Left hindlimb (tissue), 1 donor: ENCODE measurements around the gene TLCD2.
"Not testable (repeated sequence)": the region's sequence is repeated elsewhere in the genome, so short reads cannot be mapped to it uniquely, and the experiment has no call there.

Source experiments
- DNase-seq: peaks from one replicate; pipeline ENCODE4 v3.0.0-alpha.2; 2018

TLCD2 gene

DNA sequence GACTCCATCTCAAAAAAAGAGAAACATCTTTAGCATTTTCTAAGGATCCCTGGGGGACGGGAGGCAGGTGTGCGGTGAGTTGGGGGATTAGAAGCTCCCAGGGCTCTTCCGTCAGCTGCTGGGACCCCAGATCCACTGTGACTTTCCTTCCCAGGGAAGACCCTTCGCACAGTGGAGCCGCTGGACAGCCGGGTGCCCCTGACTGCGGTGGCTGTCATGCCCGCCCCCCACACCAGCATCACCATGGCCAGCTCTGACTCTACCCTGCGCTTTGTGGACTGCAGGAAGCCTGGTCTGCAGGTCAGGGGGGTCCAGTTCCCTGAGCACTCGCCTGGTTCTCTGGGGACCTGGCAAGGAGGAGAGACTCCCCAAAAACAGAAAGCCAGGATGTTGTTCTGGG lies 25.2 kb upstream of the TLCD2 start:
- no peak for DNase-seq

DNA sequence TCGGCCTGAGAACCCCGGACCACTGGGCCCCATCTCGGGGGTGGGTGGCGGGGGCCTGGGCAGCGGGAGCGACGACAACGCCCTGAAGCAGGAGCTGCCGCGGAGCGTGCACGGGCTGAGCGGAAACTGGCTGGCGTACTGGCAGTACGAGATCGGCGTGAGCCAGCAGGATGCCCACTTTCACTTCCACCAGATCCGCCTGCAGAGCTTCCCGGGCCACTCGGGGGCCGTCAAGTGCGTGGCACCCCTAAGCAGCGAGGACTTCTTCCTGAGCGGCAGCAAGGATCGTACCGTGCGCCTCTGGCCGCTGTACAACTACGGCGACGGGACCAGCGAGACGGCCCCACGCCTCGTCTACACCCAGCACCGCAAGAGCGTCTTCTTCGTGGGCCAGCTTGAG lies 23.6 kb upstream of the TLCD2 start:
- DNase-seq: no peak

DNA sequence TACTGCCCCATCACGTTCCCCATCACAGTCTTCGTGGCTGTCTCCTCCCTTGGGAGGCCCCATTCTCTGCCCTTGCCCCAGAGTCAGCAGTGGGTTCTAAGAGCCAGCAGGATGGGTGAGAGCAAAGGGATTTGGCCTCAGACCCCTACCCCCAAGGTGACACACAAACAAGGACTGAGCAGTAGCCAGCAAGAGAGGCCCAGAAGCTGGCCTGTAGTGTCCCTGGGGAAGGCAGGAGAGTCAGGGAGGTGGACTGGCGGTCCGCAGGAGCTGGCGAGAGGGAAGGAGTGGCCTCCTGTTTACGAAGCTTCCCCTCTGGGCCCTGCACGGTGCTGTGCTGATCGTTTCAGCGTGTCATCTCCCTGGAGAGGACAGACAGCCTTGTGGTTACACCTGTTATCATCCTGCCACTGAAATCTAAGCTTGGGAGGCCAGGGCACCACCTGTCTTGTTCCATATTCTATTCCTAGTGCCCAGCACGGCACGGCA lies 22.7 kb upstream of the TLCD2 start:
- DNase-seq: no peak

DNA sequence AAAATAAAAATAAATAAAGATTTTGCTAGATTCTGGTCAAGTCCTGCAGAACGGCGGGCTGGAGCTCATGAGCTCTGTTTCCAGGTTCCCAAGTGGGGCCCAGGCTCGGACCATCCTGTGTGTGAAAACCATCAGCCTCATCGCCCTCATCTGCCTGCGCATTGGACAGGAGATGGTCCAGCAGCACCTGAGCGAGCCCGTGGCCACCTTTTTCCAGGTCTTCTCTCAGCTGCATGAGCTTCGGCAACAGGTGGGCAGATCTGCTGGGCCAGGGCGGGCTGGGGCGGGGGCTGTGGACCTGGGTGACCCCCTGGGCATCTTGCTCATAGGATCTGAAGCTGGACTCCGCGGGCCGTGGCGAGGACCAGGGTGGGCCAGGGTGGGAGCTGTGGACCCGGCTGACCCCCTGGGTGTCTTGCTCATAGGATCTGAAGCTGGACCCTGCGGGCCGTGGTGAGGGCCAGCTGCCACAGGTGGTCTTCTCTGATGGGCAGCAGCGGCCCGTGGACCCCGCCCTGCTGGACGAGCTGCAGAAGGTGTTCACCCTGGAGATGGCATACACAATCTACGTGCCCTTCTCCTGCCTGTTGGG lies 22.2 kb upstream of the TLCD2 start:
- DNase-seq: no peak

DNA sequence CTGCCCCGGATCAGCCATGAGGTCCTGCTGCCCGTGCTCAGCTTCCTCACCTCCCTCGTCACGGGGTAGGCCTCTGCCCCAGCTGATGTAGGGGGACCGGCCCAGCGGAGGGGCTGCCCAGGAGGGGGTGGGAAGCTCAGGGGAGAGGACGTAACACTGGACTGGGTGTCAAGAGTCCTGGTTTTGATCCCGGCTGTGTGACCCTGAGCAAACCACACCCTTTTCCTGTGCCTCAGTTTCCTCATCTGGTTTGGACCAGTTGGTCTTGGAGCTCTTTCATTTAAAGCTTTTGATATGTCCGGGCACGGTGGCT lies 21.0 kb upstream of the TLCD2 start:
- DNase-seq: no peak

DNA sequence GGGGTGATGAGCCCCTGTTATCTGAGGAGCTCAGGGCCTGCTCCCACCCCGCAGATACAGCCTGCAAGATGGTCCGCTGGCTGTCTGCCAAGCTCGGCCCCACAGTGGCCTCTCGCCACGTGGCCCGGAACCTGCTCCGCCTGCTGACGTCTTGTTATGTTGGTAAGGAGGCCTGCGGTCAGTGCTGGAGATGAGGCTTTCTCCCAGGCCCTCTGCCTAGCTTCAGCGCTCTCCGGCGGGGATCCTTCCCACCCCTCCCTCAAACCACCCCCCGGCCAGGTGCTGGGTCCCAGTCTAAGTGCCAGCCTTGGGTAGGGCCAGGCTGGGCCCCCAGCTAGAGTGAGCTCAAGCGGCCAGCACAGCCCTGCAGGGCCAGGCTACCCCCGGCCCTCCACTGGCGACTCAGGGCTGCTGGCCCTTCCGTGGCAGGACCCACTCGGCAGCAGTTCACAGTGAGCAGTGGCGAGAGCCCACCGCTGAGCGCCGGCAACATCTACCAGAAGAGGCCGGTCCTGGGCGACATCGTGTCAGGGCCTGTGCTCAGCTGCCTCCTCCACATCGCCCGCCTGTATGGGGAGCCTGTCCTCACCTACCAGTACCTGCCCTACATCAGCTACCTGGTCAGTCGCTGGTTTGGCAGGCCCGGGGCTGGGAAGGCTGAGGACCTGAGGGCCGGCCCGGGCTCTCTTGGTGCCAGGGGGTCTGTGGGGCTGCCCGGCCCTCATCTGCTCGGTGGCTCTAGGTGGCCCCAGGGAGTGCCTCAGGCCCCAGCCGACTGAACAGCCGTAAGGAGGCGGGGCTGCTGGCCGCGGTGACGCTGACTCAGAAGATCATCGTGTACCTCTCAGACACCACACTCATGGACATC lies 20.4 kb upstream of the TLCD2 start:
- DNase-seq: peak; percentile 79

DNA sequence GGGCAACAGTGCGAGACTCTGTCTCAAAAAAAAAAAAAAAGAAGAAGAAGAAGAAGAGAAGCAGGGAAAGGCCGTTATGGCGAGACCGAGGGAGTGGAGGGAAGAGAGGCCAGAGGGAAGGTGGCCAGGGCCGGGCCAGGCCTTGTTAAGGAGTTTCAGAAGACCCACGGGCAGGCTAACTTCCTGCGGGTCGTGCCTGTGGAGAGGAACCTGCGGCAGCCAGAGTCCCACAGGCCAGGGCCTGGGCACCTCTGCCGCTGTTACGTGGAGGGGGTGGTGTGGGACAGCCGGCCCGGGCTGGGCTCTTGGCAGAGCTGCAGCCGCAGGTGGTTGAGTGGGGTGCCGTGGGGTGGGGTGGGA lies 19.8 kb upstream of the TLCD2 start:
- no peak for DNase-seq

DNA sequence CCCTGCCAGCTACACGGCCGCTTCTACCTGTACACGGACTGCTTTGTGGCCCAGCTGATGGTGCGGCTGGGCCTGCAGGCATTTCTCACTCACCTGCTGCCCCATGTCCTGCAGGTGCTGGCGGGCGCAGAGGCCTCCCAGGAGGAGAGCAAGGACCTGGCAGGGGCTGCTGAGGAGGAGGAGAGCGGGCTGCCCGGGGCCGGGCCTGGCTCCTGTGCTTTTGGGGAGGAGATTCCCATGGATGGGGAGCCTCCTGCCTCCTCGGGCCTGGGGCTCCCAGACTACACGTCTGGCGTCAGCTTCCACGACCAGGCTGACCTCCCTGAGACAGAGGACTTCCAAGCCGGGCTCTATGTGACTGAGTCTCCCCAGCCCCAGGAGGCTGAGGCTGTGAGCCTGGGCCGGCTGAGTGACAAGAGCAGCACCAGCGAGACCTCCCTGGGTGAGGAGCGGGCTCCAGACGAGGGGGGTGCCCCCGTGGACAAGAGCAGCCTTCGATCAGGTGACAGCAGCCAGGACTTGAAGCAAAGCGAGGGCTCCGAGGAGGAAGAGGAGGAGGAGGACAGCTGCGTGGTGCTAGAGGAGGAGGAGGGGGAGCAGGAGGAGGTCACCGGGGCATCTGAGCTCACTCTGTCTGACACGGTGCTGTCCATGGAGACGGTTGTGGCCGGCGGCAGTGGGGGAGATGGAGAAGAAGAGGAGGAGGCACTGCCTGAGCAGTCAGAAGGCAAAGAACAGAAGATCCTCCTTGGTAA lies 17.9 kb upstream of the TLCD2 start:
- DNase-seq: no peak

DNA sequence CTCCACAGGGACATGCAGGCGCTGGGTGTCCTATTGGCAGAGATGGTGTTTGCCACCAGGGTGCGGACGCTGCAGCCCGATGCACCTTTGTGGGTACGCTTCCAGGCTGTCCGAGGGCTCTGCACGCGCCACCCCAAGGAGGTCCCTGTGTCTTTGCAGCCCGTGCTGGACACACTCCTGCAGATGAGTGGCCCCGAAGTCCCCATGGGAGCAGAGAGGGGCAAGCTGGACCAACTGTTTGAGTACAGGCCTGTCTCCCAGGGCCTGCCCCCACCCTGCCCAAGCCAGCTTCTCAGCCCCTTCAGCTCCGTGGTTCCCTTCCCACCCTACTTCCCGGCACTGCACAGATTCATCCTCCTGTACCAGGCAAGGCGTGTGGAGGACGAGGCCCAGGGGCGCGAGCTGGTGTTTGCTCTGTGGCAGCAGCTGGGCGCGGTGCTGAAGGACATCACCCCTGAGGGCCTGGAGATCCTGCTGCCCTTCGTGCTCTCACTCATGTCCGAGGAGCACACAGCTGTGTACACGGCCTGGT lies 17.1 kb upstream of the TLCD2 start:
- peak; percentile 27 for DNase-seq

DNA sequence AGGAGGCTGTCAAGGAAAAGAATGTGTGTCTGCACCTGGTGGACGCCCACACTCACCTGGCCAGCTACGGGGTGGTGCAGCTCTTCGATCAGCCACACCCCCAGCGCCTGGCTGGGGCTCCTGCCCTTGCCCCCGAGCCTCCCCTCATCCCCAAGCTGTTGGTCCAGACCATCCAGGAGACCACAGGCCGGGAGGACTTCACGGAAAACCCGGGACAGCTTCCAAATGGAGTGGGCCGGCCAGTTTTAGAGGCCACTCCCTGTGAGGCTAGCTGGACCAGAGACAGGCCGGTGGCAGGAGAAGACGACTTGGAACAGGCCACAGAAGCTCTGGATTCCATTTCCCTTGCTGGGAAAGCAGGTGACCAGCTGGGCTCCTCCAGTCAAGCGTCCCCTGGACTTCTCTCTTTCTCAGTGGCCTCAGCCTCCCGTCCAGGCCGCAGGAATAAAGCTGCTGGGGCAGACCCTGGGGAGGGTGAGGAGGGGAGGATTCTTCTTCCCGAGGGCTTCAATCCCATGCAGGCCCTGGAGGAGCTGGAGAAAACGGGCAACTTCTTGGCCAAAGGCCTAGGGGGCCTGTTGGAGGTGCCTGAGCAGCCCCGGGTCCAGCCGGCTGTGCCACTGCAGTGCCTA lies 16.6 kb upstream of the TLCD2 start:
- peak; percentile 26 for DNase-seq

DNA sequence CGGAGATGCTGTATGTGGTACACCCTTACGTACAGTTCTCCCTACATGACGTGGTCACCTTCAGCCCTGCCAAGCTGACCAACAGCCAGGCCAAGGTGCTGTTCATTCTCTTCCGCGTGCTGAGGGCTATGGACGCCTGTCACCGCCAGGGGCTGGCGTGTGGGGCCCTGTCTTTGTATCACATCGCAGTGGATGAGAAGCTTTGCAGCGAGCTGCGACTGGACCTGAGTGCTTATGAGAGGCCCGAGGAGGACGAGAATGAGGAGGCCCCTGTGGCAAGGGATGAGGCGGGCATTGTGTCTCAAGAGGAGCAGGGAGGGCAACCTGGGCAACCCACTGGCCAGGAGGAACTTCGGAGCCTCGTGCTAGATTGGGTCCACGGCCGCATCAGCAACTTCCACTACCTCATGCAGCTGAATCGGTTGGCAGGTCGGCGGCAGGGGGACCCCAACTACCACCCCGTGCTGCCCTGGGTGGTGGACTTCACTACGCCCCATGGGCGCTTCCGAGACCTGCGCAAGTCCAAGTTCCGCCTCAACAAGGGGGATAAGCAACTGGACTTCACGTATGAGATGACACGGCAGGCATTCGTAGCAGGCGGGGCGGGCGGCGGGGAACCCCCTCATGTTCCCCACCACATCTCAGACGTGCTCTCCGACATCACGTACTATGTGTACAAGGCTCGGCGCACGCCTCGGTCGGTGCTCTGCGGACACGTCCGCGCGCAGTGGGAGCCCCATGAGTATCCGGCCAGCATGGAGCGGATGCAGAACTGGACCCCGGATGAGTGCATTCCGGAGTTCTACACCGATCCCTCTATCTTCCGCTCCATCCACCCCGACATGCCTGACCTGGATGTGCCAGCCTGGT lies 15.7 kb upstream of the TLCD2 start:
- DNase-seq: peak; percentile 23

DNA sequence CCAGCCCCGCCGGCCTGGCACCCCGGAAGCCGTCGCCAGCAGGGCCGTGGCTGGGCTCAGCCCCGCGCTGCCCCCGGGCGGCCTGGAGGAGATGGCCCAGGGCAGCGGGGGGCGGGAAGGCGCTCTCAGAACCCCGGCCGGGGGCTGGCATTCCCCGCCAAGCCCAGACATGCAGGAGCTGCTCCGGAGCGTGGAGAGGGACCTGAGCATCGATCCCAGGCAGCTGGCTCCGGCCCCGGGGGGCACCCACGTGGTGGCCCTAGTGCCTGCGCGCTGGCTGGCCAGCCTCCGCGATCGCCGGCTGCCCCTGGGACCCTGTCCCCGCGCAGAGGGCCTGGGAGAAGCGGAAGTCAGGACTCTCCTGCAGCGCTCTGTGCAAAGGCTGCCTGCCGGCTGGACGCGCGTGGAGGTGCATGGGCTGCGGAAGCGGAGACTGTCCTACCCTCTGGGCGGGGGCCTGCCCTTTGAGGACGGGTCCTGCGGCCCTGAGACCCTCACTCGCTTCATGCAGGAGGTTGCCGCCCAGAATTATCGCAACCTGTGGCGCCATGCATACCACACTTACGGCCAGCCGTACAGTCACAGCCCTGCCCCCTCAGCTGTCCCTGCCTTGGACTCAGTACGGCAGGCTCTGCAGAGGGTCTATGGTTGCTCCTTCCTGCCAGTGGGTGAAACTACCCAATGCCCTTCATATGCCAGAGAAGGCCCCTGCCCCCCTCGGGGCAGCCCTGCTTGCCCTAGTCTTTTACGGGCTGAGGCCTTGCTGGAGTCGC lies 14.9 kb upstream of the TLCD2 start:
- DNase-seq: no peak

DNA sequence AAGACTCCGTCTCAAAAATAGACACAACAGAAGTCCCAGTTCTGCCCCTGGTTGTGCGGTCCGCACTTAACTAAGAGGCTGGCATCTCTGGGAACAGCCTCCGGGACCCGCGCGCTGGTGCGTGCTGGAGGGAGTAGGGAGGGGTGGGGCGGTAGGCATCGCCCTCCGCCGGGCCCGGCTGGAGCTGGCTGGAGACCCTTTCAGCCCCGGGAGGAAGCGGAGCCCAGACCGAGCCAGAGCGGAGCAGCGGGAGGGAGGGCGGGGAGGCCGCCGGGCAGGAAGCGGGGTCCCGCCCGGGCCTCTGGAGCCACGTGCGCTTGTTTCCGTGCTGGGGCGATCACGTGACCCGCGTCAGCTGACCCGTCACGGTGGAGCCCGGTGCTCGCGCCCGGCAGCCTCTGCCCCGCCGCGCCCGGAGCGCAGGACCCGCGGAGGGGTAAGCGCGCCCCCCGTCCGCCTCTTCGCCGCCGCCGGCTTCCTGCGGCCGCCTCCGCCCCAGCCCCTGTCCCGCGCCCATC lies 14.2 kb upstream of the TLCD2 start, which contains the start of gene WDR81:
WDR81 (plus strand) TSS at position 354 of the 518 bp plus-strand sequence. CDS start 256 bp downstream, outside the sequence.
- peak; percentile 93 for DNase-seq

DNA sequence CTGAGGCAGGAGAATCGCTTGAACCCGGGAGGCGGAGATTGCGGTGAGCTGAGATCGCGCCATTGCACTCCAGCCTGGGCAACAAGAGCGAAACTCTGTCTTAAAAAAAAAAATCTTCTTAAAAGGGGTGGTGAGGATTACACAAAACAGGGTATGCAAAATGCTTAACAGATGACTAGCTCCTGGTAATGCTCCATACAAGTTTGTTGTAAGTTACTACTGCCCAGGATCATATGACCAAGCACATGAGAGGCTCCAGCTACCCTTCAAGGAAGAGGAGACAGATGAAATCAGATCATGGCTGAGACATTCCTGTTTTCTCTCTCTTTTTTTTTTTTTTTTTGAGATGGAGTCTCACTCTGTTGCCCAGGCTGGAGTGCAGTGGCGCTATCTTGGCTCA lies 11.8 kb upstream of the TLCD2 start:
- DNase-seq: not testable (repeated sequence)

DNA sequence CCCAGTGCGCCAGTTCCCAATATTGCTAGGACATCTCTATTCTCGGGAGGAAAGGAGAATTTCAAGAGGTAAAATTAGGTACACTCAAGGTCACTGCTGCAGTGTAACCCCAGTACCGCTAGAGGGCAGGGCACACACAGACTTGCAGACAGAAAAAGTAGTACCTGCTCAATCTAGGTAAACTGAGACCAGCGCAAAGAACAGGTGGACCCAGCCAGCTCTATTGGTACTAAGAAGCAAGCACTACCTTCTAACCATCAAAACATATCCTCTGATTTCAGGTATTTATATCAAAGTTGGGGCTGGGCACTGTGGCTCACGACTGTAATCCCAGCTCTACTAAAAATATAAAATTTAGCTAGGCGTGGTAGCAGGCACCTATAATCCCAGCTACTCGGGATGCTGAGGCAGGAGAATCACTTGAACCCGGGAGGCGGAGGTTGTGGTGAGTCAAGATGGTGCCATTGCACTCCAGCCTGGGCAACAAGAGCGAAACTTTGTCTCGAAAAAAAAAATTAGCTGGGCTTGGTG lies 10.7 kb upstream of the TLCD2 start:
- peak; percentile 56 for DNase-seq

DNA sequence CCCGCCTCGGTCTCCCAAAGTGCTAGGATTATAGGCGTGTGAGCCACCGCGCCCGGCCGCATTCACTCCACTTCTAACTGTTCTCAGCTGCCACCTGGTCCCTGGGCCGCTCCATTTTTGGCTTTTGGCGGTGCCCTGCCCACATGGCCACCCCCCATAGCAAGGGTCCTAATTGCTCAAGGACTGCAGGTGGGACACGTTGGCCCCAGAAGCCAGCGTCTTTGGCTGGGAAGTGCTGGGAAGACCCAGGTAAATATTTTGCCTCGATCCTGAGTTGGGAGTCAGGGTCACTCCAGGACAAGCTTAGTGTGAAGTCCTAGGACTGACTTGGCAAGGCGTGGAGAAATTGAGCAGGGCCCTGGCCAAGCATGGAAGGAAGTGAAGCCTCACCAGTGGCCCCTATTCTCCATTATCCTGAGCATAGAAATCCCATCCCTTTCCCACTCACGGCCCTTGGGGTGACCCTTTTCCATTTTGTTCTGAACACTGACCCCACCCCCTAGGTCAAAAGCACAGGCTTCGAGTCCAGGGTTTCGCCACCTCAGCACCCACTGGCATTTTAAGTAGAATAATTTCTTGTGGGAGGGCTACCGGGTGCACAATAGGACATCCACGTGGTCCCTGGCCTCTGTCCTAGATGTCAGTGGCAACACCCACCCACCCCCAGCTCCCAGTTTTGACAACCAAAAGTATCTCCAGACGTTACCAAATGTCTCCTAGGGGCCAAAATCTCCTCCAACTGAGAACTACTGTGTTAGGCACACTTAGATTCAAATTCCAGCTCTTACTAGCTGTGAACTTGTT lies 8.4 kb upstream of the TLCD2 start:
- no peak for DNase-seq

DNA sequence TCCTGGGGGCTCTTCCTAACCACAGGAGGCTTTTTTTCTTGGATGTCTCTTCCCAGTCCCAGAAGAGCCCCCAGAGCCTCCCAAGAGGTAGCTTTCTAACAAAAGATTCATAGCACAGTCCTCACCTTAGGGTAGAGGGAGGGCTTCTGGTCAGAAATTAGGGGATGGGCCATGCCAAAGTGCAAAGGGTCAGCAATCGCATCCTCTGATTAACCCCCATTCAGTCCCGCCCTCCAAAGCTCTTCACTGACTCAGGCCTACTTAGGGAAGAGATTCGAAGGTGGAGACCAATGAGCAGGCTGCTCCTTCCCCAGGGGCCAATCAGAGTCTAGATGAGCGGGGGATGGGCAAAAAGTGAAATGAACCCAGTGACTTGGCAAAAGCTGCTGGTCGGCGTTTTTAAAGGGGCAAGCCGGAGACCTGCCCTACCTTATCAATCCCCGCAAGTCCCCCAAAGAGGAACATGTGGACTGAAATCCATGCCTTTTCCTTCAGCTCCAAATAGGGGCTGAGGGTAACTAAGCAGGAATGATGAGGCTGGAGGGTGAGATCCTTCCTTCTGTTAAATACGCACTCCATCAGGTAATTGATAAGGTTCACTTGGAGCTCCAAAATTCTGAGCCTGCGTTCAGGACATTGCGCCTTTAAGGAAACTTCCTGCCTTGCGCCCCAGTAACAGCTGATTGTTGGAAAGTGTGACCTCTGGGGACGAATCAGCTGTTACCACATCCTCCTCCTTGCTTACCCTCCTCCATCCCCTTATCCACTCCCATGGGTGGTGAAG lies 6.9 kb upstream of the TLCD2 start:
- DNase-seq: peak; percentile 91

DNA sequence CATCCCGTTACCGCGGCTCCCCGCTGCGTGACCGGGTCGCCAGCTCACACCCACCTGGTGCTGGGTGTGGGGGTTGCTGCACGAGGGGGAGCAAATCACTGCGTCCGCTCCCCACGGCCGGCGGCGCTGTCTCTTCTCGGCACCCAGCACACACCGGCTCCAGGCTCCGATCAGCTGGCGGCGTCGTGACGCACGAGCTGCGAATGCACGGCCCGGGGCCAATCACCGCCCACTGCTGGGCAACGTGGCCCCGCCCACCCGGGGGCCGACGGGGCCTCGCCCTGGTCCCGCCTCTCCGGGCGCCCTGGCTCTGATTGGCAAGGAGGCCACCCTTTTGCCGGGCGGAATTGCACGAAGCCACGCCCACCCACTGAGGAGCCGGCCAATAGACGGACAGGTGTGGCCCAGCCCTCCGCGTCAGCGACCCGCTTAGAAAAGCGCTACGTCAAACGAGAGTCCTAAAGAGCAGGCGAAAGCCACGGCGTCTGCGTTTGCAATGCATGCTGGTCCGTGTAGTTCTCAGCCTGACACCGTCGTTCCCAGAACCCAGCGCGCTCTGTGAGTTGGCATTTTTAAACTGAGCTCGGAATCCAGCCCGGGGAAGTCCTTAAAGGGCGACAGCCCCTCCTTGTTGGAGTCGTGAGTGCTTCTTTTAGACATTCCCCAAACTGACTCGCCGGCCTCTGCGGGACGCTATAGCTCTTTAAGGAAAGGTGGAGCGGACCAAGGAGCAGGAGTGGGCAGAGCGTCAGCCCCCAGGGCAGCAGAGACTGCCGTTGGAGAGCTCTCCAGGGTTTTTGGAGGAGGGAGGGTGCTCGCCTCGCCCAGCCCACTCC lies 6.1 kb upstream of the TLCD2 start:
- peak; percentile 100 for DNase-seq
